ENCODE data around the gene ALOX15B.
"Not testable (repeated sequence)": the region's sequence is repeated elsewhere in the genome, so short reads cannot be mapped to it uniquely, and the experiment has no call there.

Gene ALOX15B

GRCh38 chr17:8076502-8077266 is 37.8 kb downstream of the ALOX15B start:
- no peak for DNase-seq (ENCODE audit: low read depth)
- no peak for TF ChIP-seq CTCF (IDR thresholded peaks at IDR 0.05; ENCODE audit: control insufficient read depth, extremely low read depth, insufficient read depth)
- no peak overlapping the region for H3K4me3 ChIP-seq (ENCODE audit: low read depth, low read length)

- H3K4me3 ChIP-seq (ENCODE audit: low read depth, low read length); DNase-seq (ENCODE audit: low read depth): not testable (repeated sequence)
Observed at GRCh38 chr17:8077939-8078338, 39.1 kb downstream of the ALOX15B start.

- H3K4me3 ChIP-seq (ENCODE audit: low read depth, low read length) = peak overlapping the region; percentile 37
- no peak for DNase-seq (ENCODE audit: low read depth)
- TF ChIP-seq CTCF (IDR thresholded peaks at IDR 0.05; ENCODE audit: control insufficient read depth, extremely low read depth, insufficient read depth) = peak; percentile 76
Observed at GRCh38 chr17:8079291-8080207, 40.7 kb downstream of the ALOX15B start.

GRCh38 chr17:8080208-8080798 is 41.4 kb downstream of the ALOX15B start:
- DNase-seq (ENCODE audit: low read depth) = no peak
- no peak for TF ChIP-seq CTCF (IDR thresholded peaks at IDR 0.05; ENCODE audit: control insufficient read depth, extremely low read depth, insufficient read depth)
- no peak overlapping the region for H3K4me3 ChIP-seq (ENCODE audit: low read depth, low read length)

GRCh38 chr17:8080799-8081219 is 42.0 kb downstream of the ALOX15B start:
- H3K4me3 ChIP-seq (ENCODE audit: low read depth, low read length) = no peak overlapping the region
- DNase-seq (ENCODE audit: low read depth) = no peak
- TF ChIP-seq CTCF (IDR thresholded peaks at IDR 0.05; ENCODE audit: control insufficient read depth, extremely low read depth, insufficient read depth) = no peak

- no peak for TF ChIP-seq CTCF (IDR thresholded peaks at IDR 0.05; ENCODE audit: control insufficient read depth, extremely low read depth, insufficient read depth)
- DNase-seq (ENCODE audit: low read depth) = no peak
- no peak overlapping the region for H3K4me3 ChIP-seq (ENCODE audit: low read depth, low read length)
Observed at GRCh38 chr17:8081876-8082275, 43.0 kb downstream of the ALOX15B start.

- no peak overlapping the region for H3K4me3 ChIP-seq (ENCODE audit: low read depth, low read length)
- DNase-seq (ENCODE audit: low read depth) = no peak
- TF ChIP-seq CTCF (IDR thresholded peaks at IDR 0.05; ENCODE audit: control insufficient read depth, extremely low read depth, insufficient read depth) = no peak
Observed at GRCh38 chr17:8082292-8082691, 43.4 kb downstream of the ALOX15B start.

Measured in LNCaP clone FGC (cell line).